Keratinocyte (primary cell): Measurements from ENCODE around the gene WDR49. TPM values are rescaled to one million over a fixed set of nuclear protein-coding genes. Genes with fewer than 3 reads are reported as not detected.

Source experiments
- DNase-seq: peaks from one replicate; pipeline ENCODE4 v3.0.0-alpha.2; 2011; ENCODE audit warnings: low read depth, missing footprints, low spot score
- FAIRE-seq: peaks from 2 replicates; lab custom pipeline; 2011; peaks lifted over from hg19 to GRCh38; lab: Jason Lieb, UNC
- H2AFZ ChIP-seq: 2 replicates; pipeline ENCODE4 v1.6.0; 2012; ENCODE audit warnings: low read length, control low read depth, inconsistent platforms; ENCODE audit not compliant: control insufficient read depth
- H3K27ac ChIP-seq: 2 replicates; pipeline ENCODE4 v1.5.1; 2011; ENCODE audit warnings: low read length; ENCODE audit not compliant: control insufficient read depth, insufficient read depth
- H3K27me3 ChIP-seq: 3 replicates; pipeline ENCODE4 v1.6.0; 2011; ENCODE audit warnings: low read length; ENCODE audit not compliant: control insufficient read depth, insufficient read depth; ENCODE audit errors: extremely low read depth
- H3K36me3 ChIP-seq, 2 experiments: 2 replicates in 1 of 2; 3 replicates in 1 of 2; pipeline ENCODE4 v1.5.1; 2011; ENCODE audit warnings: low read length in 2 of 2, mild to moderate bottlenecking in 1 of 2; ENCODE audit not compliant: control insufficient read depth in 2 of 2, insufficient read depth in 2 of 2; ENCODE audit errors: extremely low read depth in 1 of 2
- H3K4me1 ChIP-seq: 3 replicates; pipeline ENCODE4 v1.5.1; 2011; ENCODE audit warnings: low read length; ENCODE audit not compliant: control insufficient read depth, insufficient read depth; ENCODE audit errors: extremely low read depth
- H3K4me2 ChIP-seq: 3 replicates; pipeline ENCODE4 v1.6.0; 2011; ENCODE audit warnings: low read depth, low read length; ENCODE audit not compliant: control insufficient read depth, insufficient read depth; ENCODE audit errors: extremely low read depth
- H3K4me3 ChIP-seq, 3 experiments: fragments of 200-600 bp in 1 of 3; sonication (generic) in 1 of 3; 2 replicates in 2 of 3; 3 replicates in 1 of 3; pipeline ENCODE4 v1.5.1; 2011 to 2016; ENCODE audit warnings: low read length in 3 of 3, mild to moderate bottlenecking in 3 of 3, control low read depth in 2 of 3, inconsistent platforms in 1 of 3, low read depth in 1 of 3, mixed read lengths in 1 of 3, mixed run types in 1 of 3, moderate library complexity in 1 of 3; ENCODE audit not compliant: control insufficient read depth in 2 of 3, insufficient read depth in 2 of 3; ENCODE audit errors: extremely low read depth in 1 of 3
- H3K79me2 ChIP-seq: 2 replicates; pipeline ENCODE4 v1.6.0; 2012; ENCODE audit warnings: low read length; ENCODE audit not compliant: control insufficient read depth, insufficient read depth
- H3K9ac ChIP-seq: 3 replicates; pipeline ENCODE4 v1.6.0; 2011; ENCODE audit warnings: low read length; ENCODE audit not compliant: control insufficient read depth, insufficient read depth; ENCODE audit errors: extremely low read depth
- H3K9me1 ChIP-seq: 3 replicates; pipeline ENCODE4 v1.6.0; 2011; ENCODE audit warnings: low read length; ENCODE audit not compliant: control insufficient read depth, insufficient read depth; ENCODE audit errors: extremely low read depth
- H3K9me3 ChIP-seq: 2 replicates; pipeline ENCODE4 v1.5.1; 2012; ENCODE audit warnings: low read depth, low read length; ENCODE audit not compliant: control insufficient read depth
- H4K20me1 ChIP-seq: 3 replicates; pipeline ENCODE4 v1.6.0; 2011; ENCODE audit warnings: low read length; ENCODE audit not compliant: control insufficient read depth, insufficient read depth; ENCODE audit errors: extremely low read depth
- EZH2 ChIP-seq: IDR thresholded peaks from one replicate; pipeline ENCODE4 v1.6.1; 2012; ENCODE audit warnings: inconsistent platforms, mild to moderate bottlenecking, low read length, moderate library complexity
- dilution Hi-C: fragments of 300-500 bp; cut with MboI; formaldehyde crosslinking; loops from one replicate; pipeline ENCODE4 v1.7.0; 2020; ENCODE audit warnings: low sequenced_read_pairs; ENCODE audit not compliant: extremely low pct_ligation_motif_present
- polyA plus RNA-seq, 5 experiments: library from polyadenylated mRNA; depleted of rRNA in 3 of 5; stranded (reverse) in 3 of 5; stranded (forward) in 1 of 5; unstranded in 1 of 5; fragments of >200 nt; gene quantifications; 1 replicate in 1 of 5; 2 replicates in 3 of 5; 3 replicates in 1 of 5; pipeline versions ENCODE4 v1.2.1 to v1.2.3, GENCODE V29; 2011 to 2012; ENCODE audit warnings: missing spikeins in 2 of 5, low read depth in 1 of 5, low replicate concordance in 1 of 5
- TF ChIP-seq, protein P1 (sequence below), 3 experiments: IDR thresholded peaks in 1 of 3; conservative IDR thresholded peaks in 1 of 3; optimal IDR thresholded peaks in 1 of 3; 2 replicates in 2 of 3; 3 replicates in 1 of 3; pipeline versions ENCODE3 to v1.5.1; 2011; ENCODE audit warnings: low read length in 3 of 3, mild to moderate bottlenecking in 3 of 3, moderate library complexity in 2 of 3, control low read depth in 1 of 3, inconsistent platforms in 1 of 3; ENCODE audit not compliant: insufficient read depth in 2 of 3; ENCODE audit errors: extremely low read depth in 1 of 3

WDR49 gene
- polyA plus RNA-seq, 1 donor (not counting 4 experiments of a cell fraction or from before 2014, with no cell fraction given), result not detected

DNA sequence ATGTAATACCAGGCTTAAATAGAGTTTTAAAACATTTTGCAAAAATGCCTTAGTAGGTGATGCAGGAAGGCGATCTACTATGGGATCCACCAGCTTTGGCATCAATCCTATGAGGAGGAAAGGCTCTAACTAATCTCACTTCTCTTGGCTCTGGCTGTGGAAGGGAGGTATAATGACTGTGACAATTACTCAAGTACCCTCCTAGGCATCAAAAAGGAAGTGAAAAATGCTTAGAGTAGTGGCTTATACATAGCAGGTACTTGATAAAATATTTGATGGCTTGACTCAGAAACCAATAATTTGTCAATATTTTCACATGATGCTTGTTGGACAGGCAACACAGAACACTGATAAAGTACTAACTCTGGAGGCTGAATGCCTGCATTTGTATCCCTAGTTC lies 145.8 kb downstream of the WDR49 start:
- H4K20me1 ChIP-seq, result no peaks in the 10 kb centered on the region
- no peak overlapping the region for H3K9ac ChIP-seq
- no peak for TF ChIP-seq EZH2
- TF ChIP-seq, protein P1, sequence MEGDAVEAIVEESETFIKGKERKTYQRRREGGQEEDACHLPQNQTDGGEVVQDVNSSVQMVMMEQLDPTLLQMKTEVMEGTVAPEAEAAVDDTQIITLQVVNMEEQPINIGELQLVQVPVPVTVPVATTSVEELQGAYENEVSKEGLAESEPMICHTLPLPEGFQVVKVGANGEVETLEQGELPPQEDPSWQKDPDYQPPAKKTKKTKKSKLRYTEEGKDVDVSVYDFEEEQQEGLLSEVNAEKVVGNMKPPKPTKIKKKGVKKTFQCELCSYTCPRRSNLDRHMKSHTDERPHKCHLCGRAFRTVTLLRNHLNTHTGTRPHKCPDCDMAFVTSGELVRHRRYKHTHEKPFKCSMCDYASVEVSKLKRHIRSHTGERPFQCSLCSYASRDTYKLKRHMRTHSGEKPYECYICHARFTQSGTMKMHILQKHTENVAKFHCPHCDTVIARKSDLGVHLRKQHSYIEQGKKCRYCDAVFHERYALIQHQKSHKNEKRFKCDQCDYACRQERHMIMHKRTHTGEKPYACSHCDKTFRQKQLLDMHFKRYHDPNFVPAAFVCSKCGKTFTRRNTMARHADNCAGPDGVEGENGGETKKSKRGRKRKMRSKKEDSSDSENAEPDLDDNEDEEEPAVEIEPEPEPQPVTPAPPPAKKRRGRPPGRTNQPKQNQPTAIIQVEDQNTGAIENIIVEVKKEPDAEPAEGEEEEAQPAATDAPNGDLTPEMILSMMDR (optimal IDR thresholded peaks at IDR 0.05 in 1 of 3, IDR thresholded peaks at IDR 0.05 in 1 of 3, conservative IDR thresholded peaks at IDR 0.05 in 1 of 3; ENCODE audit: extremely low read depth in 1 of 3, insufficient read depth in 2 of 3, low read length in 3 of 3), result no peak
- FAIRE-seq, result no peak
- H3K4me2 ChIP-seq, result no peak overlapping the region
- no peaks in the 10 kb centered on the region for H3K36me3 ChIP-seq
- H3K9me1 ChIP-seq, result no peaks in the 10 kb centered on the region
- no peak for DNase-seq
- no peaks in the 10 kb centered on the region for H3K4me1 ChIP-seq
- no peaks in the 10 kb centered on the region for H3K9me3 ChIP-seq
- H2AFZ ChIP-seq, result no peak overlapping the region
- dilution Hi-C loops, result no loop called here
- H3K4me3 ChIP-seq, result no peak overlapping the region
- no peak overlapping the region for H3K27ac ChIP-seq
- H3K79me2 ChIP-seq, result no peaks in the 10 kb centered on the region
- no peaks in the 10 kb centered on the region for H3K27me3 ChIP-seq

DNA sequence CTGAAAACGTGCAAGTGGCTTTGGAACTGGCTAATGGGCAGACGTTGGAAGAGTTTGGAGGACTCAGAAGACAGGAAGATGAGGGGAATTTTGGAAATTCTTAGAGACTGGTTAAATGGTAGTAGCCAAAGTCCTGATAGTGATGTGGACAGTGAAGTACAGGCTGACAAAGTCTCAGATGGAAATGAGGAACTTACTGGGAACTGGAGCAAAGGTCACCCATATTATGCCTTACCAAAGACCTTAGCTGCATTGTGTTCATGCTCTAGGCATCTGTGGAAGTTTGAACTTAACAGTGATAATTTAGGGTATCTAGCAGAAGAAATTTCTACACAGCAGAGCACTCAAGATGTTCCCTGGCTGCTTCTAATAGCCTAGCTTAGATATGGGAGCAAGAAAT lies 151.3 kb downstream of the WDR49 start:
- DNase-seq, result no peak
- Histone ChIP-seq H3K9me3 (no peaks in the 10 kb centered on the region), H2AFZ (no peak overlapping the region), H4K20me1 (no peaks in the 10 kb centered on the region), H3K27me3 (no peaks in the 10 kb centered on the region), H3K79me2 (no peaks in the 10 kb centered on the region), H3K4me2 (no peak overlapping the region), H3K27ac (no peak overlapping the region), H3K9ac (no peak overlapping the region), H3K9me1 (no peaks in the 10 kb centered on the region), H3K4me1 (no peaks in the 10 kb centered on the region), H3K36me3 (no peaks in the 10 kb centered on the region), H3K4me3 (no peak overlapping the region)
- TF ChIP-seq, protein P1 (optimal IDR thresholded peaks at IDR 0.05 in 1 of 3, IDR thresholded peaks at IDR 0.05 in 1 of 3, conservative IDR thresholded peaks at IDR 0.05 in 1 of 3; ENCODE audit: extremely low read depth in 1 of 3, insufficient read depth in 2 of 3, low read length in 3 of 3), result no peak
- no peak for TF ChIP-seq EZH2
- no peak for FAIRE-seq
- dilution Hi-C loops, result no loop called here
